HuH-7 (cell line): ENCODE results near the gene KITLG.
"Not testable (repeated sequence)": the region's sequence is repeated elsewhere in the genome, so short reads cannot be mapped to it uniquely, and the experiment has no call there.

Source experiments
- DNase-seq: peaks from one replicate; pipeline ENCODE4 v3.0.0; 2011; ENCODE audit warnings: low spot score

The KITLG gene

DNA sequence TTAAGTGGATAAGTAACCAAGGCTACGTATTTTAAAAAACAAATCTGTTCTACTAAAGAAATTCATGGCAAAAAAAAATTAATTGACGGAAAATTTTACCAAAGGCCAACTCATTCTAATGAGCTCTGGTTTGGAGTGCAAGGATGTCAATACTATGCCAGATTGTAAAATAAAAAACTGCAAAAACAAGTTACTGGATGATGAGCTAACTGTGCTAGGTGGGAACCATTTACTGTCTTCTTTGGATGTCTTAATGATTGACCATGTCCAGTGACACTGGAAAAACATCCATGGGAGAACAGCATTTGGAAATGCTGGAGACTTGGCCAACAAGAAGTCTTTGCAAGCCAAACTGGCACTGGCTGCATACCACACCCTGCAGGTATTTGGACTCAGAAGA is 41.6 kb downstream of the KITLG start:
- DNase-seq = no peak

DNA sequence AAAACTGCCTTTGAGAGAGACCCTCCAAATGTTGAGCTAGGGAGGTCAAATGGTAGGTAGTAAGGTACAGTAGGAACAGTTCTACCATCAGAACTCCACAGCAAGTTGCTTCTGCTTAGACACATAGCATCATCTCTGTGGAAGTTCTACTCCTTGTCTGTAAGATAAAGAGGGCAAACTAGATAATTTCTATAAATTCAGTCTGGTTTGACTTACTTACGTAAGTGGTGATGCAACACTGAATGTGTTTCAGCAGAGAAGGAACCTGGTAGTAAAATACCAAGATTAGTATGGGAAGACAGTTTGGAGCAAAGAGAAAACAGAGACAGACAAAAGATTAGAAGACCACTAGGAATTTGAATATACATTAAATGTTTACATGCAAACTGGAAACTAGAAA is 42.0 kb downstream of the KITLG start:
- DNase-seq = no peak

DNA sequence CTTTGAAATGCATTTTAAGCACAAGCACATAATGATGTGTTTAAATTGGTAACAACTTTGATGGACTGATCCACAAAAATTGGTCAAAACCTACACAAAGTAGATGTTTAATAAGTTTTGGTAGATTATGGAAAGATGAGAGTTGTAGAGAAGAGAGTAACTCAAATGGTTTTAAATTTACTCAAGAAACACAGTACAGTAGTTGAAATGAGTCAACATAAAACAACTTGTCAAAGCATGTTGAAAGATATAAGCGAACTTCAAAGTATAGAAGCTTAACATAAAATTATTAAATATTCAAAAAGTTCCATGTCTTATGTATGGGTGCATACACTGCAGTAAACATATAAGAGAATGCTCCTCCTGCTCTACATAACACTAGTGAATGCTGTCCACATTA is 49.4 kb downstream of the KITLG start:
- no peak for DNase-seq

DNA sequence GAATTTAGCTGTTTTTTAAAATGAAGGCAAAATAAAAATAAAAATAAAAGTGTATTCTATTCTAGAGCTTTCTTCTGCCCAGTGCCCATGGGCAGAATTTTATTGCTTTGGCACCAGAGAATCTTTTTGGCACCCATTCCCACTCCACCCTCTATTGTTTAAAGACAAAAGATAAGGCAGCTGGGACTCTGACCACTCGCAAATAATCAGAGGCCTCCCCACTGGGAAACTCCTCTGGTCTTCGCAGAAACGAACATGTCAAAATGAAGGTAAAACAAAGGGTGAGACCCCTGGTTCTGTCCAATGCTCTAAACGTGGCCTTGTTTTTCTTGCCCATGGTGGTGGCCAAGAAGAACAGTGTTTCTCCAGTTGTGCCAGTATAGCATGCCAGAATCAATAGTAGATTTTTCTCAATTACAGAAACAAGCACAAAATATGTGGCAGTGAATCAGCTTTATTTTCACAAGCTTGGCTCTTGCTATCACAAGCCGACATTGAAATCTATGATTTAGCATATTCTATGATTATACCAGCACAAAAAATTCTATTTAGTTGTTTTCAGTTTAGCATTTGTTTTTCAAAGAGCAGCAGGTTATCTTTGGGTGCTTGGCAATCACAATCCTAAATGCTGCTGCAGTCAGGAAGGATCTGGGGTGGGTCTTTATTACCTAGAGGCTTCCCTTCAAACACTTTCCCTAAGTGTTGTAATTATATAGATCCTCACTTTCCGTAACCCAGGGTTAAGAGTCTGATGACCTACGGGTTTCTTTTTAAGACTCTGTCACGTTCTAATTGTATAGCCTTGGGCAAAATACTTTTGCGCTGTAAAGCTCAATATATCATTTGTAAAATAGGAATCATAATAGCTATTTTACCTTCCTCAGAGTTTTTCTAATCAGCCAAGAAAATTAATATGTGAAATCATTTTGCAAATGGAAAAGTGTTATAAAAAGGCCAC is 50.5 kb downstream of the KITLG start:
- DNase-seq = no peak

DNA sequence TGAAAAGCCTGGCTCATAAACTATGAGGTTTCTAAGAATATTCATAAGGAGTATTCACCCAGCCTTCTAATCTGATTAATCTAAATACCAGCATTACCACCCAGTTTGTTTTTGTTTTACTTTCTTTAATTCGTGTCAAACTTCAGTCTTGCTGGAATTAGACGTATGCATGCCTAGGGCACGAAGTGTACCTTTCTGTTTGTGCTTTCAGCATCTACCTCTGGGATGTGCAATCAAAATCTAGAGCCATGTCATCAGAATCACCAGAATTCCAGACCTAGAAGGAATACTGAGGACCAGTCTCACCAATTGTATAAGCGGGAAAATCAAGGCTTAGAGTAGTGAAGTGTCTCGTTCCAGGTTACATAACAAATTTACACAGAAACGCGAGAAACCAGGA is 57.3 kb downstream of the KITLG start:
- no peak for DNase-seq

DNA sequence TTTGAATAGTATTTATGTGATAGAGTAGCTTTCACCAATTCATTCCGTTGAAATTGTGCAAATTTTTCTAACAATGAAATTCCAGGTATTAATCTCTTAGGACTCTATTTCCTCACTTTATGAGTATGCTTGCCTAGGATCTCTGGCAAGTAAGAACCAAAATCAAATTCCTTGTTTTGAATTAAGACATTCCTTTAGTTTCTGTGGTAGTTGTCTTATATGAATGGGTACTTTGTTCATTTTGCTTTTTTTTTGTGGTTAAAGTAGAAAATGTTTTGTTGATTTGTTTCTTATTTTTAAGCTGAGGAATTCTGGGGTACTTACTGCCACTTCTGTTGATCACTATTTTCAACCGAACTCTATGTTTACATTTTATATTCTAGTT is 59.8 kb downstream of the KITLG start:
- DNase-seq = no peak

DNA sequence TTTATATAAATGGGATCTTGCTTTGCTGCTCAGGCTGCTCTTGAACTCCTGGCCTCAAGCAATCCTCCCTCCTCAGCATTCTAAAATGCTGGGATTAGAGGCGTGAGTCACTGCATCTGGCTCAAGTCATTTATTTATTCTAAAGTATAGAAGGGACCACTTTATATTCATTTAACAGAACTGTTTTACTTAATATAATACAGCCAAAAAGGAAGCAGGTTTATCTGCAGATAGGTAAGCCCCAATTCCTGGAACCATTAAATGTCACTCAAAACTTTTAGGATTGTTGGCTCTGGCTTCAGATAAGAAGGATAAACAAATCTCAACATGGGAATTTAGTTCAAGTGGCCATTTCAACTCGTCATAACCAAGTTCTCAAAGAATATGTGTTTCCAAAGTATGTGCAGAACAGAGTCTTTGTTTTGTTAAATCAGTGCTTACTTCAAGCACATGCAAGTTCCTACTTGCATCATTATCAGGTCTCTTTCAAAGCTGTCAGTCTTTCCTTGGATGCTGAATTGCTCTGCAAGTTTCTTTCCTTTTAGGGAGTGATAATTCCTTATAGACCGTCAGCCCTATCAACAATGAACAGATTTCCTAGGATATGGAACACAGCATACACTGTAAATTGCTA is 60.4 kb downstream of the KITLG start:
- peak; percentile 3 for DNase-seq

DNA sequence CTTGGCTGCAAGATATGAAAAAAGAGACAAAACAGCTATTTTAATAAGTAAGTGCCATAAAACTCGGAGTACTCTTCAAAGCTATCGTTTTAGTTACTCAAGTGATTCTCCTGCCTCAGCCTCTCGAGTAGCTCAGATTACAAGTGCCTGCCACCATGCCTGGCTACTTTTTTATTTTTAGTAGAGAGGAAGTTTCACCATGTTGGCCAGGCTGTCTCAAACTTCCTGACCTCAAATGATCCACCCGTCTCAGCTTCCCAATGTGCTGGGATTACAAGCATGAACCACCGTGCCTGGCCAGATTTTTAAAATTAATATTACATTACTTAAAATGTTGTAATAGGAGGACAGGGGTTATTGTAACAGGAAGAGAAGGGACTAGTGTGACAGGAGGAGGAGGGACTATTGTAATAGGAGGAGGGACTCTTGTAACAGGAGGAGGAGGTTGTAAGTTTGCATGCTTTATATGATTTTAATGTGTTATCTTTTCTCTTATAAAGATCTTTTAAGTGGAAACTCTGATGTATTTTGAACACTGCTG is 61.3 kb downstream of the KITLG start:
- DNase-seq = no peak

DNA sequence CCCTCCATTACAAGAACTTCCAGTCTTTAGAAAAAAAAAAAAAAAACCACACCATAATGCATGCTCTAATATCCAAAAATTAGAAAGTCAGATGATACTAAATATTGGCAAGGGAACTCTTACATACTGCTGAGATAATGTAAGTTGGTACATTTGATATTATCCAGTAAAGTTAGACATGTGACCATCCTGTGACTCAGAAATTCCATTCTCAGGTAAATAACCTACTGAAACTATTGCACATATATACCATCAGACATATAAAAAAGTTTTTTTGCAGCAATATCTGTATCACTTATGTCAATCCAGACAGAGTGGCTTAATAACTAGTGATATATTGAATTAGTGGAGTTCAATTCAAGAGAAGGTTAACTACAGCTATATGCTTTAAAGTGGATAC is 63.5 kb downstream of the KITLG start:
- no peak for DNase-seq

DNA sequence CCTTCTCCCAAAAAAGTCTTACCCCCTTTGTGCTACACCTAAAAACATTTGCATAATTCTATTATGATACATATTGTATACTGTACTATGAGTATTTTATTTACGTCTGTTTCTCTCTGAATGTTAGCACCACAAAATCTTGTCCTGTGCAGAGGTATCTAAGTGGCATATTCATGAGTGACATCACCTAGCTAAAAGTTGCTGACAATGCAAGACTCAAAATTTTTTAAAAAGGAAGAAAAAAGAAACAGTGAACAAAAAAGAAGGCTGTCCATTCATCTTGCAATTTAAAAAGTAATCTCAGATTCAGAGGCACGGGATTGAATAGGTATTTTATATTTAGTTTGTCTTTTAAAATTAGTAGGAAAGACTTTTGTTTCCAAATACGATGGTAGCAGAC is 69.4 kb downstream of the KITLG start:
- DNase-seq = no peak

DNA sequence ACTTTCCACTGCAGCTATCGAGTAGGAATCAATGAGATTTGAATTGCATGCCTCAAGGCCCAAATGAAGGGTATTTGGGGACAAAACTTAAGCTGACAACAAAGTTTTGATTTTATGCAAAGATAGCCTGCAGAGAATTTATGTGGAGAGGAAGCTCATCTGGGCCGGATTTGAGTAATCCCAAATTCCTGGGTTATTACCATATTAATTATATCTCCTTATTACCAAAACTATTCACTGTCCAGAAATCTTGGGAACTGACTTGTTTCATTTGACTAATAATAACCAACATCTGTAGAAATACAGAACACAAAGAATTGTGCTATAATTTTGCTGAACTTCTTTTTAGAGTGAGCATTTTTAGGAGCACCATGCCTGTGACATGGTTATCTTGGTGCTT is 70.4 kb downstream of the KITLG start:
- DNase-seq = no peak

DNA sequence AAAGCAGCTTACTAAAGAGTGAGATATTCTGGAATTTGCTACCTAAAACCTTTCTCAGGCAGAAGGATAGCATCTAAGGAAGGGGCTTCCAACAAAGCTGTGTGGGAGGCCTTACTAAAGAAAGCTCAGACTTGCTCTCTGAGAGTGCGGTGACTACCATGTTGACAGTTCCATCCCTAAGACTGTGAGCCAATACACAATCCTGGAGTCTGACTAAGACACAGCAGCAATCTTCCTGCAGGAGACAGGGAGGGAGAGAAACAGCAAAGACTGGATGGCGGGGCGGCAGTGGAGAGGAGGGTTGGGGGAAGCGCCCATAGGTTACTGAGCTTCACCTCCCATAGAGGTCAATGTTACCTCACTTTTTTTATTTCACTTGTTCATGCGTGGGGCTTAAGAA is 70.9 kb downstream of the KITLG start:
- DNase-seq = no peak

DNA sequence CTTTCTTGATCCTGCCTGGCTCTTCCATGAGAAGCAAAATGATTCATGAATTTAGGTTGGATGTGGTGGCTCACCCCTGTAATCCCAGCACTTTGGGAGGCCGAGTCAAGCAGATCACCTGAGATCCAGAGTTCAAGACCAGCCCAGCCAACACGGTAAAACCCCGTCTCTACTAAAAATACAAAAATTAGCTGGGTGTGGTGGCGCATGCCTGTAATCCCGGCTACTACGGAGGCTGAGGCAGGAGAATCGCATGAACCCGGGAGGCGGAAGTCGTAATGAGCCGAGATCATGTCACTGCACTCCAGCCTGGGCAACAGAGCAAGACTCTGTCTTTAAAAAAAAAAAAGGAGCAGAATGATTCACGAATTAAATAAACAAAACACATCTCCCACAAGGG is 72.4 kb downstream of the KITLG start:
- DNase-seq = not testable (repeated sequence)

DNA sequence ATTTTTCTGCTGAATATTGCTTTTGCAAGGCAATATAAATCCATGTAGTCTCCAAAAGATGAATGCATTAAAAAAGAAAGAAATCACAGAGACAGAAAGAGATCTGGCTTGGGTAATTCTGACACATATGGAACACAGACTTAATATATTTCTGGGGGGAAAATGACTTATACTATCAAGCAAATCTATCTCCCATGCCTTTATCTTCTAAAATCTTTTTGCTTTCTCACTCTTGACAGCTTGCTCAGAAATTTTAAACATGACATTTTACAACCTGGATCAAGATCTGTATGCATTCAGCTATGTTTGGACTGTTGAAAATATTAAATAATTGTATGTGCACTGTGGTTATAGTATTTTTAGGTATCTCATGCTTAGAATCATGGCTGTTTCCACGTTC is 73.0 kb downstream of the KITLG start:
- DNase-seq = no peak

DNA sequence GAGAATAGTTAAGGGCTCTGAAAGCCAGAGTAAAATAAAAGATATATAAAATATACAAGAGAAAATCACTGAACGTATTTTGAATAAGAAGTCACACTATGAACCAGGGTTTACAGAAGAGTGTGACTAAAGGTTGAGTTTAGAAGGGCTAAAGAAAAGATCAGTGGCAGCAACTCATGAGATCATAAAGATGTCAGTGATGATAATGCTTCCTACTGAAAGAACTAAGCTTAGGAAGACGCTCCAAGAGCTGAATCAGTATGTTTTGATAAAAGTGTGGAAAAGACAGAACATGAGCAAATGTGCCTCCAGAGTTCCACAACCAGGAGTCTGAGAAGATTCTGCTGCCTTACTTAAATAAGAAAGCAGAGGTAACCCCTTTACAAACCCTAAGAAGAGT is 74.6 kb downstream of the KITLG start:
- DNase-seq = no peak

DNA sequence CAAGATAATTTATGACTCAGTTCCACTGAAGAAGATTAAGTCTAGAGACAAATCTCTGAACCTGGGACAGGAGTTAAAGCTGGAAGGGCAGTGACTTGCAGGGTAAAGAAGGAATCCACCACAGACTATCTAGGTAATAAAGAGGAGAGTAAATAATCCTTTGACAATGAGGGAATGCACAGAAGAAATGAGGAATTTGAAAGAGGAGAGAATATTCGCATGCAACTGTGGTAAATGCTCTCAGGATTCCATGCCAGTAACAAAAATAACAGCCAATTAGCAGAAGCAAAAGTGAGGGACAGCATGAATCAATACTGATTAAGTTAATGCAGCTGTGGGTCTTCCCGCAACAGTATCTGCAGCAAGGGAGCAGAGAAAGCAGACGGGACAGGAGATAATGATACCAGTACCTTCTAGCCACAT is 77.0 kb downstream of the KITLG start:
- DNase-seq = no peak

DNA sequence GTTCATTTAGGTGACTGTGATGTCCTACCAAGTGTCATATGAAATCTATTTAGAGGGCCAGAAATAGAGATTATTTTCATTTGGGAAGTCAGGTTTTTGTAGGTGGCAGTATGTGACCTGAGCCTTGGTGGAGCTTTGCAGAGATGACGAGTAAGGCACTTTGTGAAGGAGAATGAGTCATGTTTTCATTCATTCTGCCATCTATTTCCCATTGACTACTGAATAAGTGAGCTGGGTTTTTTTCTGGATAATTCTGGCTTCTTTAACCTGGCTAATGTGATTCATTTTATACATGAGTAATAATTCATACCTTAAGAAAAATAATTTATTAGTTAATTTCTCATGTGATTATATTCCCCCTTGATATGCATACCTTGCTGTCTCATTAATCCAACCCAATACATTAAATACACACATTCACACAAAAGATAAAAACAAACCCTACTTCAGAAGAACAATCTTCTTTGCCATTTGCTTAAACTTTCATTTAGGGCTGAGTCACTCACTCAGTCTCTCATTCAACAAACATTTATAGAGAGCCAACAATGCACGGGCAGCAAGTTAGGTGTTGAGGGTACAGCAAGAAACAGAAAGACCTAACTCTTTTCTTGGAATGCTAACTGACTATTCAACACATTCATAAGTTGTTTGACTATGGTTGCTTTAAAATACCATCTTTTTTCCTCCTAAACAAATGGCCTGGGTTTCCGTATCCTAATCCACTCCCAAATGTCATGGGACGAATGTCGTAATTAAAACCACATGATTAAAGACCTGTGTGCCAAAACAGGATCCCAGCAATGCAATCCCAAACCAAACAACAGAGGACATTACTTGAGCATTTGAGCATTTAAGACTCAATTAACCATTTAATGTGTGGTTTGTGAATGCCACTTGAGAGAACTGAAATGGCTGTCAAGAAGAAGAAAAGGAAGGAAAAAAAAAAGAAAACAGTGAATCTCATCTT is 78.0 kb downstream of the KITLG start:
- DNase-seq = no peak

DNA sequence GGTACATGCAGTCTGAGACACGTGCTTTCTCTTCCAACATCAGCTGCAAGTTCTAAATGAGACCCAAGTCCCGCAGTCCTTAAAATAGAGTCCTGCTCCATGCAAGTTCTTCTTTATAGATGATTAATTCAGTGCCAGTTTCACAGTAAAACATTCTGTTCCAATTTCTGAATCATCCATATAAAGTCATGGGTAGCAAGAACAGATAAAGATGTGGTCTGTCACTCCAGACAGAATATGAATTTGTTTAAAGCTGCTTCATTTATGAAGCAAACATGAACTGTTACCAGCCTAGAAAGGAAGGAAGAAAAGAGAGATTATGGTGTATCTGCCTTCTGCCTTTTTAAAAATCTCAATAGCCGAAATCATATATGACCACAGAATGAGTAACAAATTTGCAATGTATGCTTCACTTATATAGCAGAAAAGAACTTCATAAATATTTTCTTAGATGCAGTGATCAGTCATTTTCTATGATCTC is 83.3 kb downstream of the KITLG start:
- DNase-seq = no peak

DNA sequence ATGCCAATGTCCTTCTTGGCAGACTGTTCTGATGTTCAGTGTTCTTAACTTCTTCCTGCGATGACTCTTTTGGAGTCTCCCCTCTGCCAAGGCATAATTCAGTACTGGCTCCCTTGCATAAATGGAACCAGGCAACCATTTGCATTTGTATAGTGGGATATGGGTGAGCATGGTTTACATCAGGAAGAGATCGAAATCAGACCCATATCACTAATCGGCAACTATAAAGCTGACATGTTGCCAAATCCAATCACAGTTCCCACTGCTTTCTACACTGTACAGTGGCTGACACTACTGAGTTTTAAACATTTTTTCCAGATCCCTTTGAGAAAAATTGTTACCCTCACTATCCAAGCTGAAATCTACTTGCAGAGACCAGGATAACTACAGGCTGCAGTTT is 83.8 kb downstream of the KITLG start:
- no peak for DNase-seq

DNA sequence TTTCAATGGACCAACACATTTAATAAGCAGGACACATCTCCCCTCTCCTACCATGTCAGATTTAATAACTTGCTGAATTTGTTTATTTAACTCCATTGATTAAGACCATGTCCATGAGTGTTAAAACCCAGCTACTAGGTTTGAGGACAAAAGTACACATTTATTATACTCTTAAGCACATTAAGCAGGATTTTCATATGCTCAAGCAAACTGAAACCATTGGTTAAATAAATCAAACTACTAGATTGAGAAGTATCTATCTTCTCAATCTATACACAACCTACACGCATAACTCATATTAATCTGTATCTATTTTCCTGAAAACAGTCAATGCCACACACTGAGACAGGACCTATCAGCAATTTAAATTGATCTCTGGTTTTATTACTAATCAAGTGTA is 85.2 kb downstream of the KITLG start:
- DNase-seq = no peak

DNA sequence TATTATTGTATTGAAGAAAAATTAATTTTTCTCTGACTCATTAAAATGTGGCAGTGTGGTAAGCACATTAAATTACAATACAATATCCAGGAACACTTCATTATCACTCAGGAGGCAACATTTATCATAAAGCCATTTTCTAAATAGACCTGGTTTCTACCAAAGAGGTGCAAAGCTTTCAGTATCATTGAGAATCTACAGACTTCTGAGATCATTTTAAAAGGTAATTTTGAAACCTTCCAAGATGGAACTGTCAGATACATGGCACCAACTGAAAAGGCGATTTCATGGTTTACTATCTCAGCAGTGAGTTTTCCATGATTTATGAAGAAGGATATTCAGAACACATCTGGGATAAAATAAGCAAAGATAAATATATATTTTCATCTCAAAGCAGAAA is 85.8 kb downstream of the KITLG start:
- no peak for DNase-seq

DNA sequence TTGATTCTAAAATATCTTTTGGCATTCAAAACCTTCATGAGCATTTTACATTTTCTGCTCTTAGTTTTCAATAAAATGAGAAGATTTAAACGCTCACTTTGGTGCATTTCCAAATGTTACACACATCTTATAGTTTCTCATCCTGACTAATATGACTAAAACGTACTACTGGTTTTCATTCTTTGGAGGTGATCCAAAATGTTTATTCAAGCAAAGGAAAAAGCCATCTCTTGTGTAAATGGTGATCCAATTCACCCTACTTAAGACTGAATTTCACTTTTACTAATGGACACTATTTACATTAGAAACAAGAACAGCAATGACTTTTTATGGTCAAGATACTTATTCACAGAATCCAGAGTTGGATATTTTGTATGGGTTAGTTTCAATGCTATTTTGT is 86.6 kb downstream of the KITLG start:
- DNase-seq = no peak
